Camera-type eye (tissue), 1 donor: Measurements from ENCODE around the gene GUCY2D. TPM values are rescaled to one million over a fixed set of nuclear protein-coding genes. Genes with fewer than 3 reads are reported as not detected.

Experiments
- total RNA-seq: library from RNA; depleted of rRNA; stranded (reverse); fragments of >200 nt; gene quantifications from one replicate; pipeline ENCODE4 v1.2.3, GENCODE V29; 2014

Gene GUCY2D
- total RNA-seq: 26.8 TPM

GRCh38 chr17:8001976-8002720 lies at the start of gene GUCY2D:
Gene GUCY2D, plus strand, starts transcription at chr17:8002615. Its CDS starts 433 bp downstream, at chr17:8003048.

GRCh38 chr17:8038954-8039610 lies 36.7 kb downstream of the GUCY2D start, which contains the start of gene ALOX15B:
Gene ALOX15B, plus strand, starts transcription at chr17:8039059. Its CDS starts 97 bp downstream, at chr17:8039156.

Other genes with a start within 250 kb of the GUCY2D start
- 24.5 TPM for gene KDM6B, start 168.4 kb upstream of the GUCY2D start, total RNA-seq
- 4.4 TPM for gene TMEM88, start 147.5 kb upstream of the GUCY2D start, total RNA-seq
- gene NAA38, start 145.1 kb upstream of the GUCY2D start, total RNA-seq: 24.0 TPM
- 24.2 TPM for gene CYB5D1, start 144.6 kb upstream of the GUCY2D start, total RNA-seq
- gene CHD3, start 113.8 kb upstream of the GUCY2D start, total RNA-seq: 140 TPM
- gene RNF227, start 86.3 kb upstream of the GUCY2D start, total RNA-seq: 32.9 TPM
- 8.0 TPM for gene KCNAB3, start 72.8 kb upstream of the GUCY2D start, total RNA-seq
- gene TRAPPC1, start 70.7 kb upstream of the GUCY2D start, total RNA-seq: 35.0 TPM
- 30.6 TPM for gene CNTROB, start 70.4 kb upstream of the GUCY2D start, total RNA-seq
- 0.27 TPM for gene ALOX15B, start 36.4 kb downstream of the GUCY2D start, total RNA-seq
- gene ALOX12B, start 85.1 kb downstream of the GUCY2D start, total RNA-seq: 0.99 TPM
- not detected for gene ALOXE3, start 115.9 kb downstream of the GUCY2D start, total RNA-seq
- gene HES7, start 121.5 kb downstream of the GUCY2D start, total RNA-seq: not detected
- gene PER1, start 149.8 kb downstream of the GUCY2D start, total RNA-seq: 75.9 TPM
- gene VAMP2, start 160.3 kb downstream of the GUCY2D start, total RNA-seq: 47.6 TPM
- 34.0 TPM for gene TMEM107, start 173.8 kb downstream of the GUCY2D start, total RNA-seq
- 8.2 TPM for gene BORCS6, start 187.6 kb downstream of the GUCY2D start, total RNA-seq
- gene AURKB, start 208.0 kb downstream of the GUCY2D start, total RNA-seq: 16.6 TPM
- gene CTC1, start 245.4 kb downstream of the GUCY2D start, total RNA-seq: 30.5 TPM
- 26.1 TPM for gene PFAS, start 246.7 kb downstream of the GUCY2D start, total RNA-seq